GM21390 (cell line): ENCODE data around the gene MAX.
"Not testable (repeated sequence)": the region's sequence is repeated elsewhere in the genome, so short reads cannot be mapped to it uniquely, and the experiment has no call there.

ENCODE experiments used
- ATAC-seq: cut with Tn5 transposase; IDR thresholded peaks from one replicate; pipeline ENCODE4 v1.9.1; 2021; ENCODE audit not compliant: unreplicated experiment

Gene MAX

DNA sequence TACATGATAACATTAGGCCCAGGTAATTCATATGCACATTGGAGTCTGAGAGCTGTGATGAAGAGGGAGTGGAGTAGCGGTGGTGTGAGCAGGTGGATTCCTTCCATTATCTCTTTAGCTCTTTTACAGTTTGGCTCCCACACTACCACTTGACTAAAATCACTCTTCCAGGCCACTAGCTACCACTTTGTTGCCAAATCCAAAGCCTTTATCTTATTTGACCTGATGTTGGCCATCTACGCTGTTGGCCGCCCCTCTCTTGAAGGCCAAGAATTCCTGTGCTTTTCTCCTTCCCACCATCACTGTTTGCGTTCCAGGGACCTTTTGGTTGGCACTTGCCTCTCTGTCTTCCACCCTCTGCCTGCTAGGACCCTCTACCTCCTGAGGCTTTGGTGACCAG lies 4.0 kb upstream of the MAX start:
- ATAC-seq = no peak

DNA sequence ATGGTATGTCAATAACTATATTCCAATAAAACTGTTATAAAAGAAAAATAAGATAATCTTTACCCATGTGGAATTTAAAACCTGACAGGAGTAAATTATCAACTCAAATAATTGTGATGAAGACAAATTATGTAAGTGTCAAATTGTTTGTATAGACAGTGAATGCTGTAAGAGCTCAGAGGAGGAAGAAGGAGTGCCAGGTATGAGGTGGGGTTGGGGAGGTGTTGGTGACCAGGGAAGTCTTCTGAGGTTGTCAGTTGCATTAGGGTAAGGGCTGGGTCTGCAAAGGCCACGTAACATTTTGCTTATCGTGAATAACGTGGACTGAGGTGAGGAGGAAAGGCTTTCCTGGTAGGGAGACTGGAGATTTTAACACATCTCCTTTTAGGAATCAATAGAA lies 2.5 kb upstream of the MAX start:
- ATAC-seq = no peak

DNA sequence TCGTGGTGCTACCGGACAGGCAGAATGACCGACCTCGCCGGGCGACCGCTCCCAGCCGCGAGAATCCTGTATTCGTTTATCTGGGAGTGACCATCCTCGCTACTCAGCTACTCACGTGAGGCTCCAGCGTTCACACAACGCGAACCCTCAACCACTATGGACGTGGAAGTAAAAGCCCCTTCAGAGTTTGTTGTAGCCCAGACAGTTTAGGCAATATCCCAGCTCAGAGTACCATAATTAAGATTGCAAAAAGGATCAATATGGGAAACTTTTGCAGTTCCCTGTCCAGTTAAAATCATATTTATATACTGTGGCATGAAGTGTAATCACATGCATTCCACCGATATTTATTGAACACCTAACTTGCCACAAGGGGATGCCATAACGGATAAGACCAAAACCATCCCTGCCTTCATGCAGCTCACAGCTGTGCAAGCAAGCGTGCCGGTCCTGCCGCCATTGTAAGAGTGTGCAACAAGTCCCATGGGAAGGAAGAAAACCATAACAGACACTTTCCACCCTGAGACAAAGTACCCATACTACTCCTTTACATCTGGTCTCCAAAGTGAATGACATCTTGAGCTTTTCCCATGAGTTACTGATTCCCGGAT lies 938 bp upstream of the MAX start:
- ATAC-seq = no peak

DNA sequence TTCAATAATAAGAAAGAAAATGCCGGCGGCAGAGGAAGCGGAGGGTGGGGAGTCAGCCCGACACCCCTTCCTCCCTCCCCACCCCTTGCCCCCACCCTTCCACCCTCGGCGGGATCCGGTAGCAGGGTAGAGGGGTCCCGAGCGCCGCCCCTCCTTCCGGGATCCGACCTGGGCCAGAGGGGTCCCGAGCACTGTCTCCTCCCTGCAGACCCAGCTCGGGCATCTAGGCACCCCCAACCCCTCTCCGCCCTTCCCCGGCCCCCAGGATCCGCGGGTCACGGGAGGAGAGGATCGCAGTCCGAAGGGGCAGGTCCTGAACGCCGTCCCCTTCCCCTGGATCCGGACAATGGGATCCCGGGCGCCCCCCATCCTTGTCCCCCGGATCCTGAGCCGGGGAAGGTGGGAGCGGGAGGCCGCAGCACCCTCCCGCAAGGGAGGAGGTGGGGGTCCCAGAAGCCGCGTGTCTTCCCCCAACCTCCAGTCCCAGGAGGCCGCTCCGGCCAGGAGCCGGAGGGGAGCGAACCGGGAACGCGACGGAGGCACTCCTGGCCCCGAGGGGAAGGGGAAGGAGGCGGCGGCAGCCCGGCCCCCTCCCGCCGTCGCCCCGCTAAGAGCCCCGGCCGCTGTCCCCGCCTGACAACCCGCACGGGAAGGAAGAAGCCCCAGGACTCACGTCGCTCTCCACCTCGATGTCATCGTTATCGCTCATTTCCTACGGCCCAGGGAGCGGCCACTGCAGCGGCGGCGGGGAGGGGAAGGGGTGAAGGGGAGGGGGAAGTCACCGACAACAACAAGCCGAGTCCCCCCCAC lies 481 bp downstream of the MAX start:
- peak; percentile 21 for ATAC-seq

DNA sequence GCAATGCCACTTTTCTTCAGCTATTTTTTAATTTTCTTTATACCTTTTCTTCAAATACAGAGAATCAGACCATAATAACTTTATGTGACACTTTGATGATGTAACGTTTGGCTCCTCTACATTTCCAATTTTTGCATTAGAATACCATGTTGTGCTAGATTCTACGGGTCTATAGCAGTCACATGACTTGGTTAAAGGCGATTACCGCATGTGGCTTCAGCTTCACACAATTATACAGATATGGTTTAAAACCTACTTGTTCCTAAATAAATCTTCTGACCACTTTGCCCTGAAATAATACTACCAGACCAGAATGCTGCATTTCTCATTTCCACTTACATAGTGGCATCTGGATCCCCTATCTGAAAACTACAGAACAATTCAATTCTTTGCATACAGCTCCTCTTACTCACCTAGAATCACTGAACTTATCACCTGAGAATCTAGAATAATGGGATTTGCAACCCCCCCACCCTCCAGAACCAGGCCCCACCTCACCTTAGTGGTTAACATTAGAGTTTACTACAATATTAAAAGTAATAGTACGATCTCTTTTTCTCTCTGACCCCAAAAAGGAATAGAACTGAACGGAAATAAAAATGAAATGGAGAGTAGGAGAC lies 1.3 kb downstream of the MAX start:
- ATAC-seq = no peak

DNA sequence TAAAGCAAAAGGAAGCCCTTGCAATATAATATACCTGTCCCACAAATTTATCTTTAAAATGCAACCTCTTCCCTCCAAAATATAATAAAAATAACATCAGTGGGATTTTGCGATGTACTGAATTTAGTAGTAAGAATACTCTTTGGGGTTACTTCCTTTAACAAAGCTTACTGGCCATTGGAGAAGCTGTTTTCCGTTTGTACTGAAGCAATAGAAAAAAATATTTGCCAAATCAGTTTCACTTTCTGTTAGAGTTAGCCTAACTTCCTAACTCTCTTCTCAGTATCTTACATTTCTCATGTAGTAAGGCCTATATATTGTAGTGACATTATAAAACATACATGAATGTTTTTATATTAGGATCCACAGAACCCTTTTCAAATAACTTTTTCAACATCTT lies 3.7 kb downstream of the MAX start:
- no peak for ATAC-seq

DNA sequence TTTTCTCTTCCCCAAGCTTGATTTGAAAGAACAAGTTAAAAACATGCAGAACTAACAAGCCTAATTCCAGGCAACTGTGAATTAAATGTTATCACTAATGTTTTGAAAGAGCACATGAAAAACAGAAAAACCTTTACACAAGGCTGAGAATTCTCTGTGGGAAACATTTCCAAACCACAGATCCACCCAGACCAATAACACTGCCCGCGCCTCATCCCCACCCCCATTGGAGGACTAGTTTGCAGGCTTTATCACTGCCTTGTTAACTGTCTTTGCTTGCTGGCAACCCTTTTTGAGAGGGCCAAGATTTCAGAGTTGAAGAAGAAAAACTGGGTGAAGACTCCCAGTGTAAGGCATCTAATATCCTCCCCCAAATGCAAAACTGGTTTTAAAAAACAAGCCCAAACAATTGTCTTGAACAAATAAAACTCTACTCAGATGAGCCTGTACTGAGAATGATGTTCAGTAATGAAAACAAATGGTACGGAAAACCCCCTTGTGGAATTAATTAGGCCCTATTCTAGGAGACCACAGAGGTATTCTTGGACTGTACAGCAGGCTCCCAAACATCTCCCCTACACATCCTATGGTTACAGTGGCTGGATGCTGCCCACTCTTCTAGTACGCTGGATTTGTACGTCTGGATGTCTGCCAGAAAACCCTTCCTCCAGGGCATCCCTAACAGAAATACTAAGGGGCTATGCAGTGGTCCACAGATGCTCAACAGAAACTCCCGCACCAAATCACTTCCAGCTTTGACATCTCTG lies 5.8 kb downstream of the MAX start:
- ATAC-seq = no peak

DNA sequence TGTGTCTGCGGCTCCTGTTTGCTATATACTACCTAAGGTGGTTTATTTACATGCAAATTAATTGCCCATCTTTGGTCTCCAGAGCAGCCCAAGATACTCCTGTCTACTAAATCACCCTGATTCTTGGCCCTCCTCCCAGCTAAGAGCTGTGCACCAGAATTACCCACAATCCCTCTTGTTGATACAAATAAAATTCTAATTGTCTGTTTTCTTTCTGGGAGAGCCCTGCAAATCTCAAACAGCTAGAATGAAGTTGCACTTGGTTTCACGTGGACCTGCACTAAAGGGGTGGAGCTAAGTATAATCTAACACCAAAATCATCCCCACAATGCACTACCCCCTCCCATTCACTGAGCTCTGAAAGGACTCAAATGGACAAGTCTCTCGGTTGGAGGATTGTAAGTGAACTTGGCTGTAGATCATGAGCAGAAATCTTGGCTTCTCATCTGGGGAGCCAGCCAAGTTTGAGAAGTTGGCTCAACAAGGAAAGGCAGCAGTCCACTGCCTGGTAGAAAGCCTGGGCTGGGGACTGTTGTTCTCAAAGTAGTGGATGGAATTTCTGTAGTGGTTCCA lies 6.6 kb downstream of the MAX start:
- ATAC-seq = no peak

DNA sequence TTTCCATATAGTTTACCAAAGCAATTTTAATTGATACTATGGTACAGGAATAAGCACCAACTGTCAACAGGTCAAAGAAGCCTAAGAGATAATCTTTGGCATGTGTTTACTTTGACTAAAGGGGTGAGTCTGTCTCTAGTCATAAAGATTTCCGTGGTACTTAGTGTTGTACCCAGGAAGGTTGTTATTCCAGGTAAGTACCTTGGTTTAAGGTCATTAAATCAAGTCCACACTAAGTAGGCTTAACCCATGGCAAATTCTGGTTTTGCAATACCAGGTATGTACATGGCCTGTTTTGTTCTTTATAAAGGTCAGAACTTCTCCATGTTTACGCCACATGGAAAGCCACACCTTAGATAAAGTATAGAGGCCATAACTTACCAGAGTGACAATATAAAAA lies 10.0 kb downstream of the MAX start:
- no peak for ATAC-seq

DNA sequence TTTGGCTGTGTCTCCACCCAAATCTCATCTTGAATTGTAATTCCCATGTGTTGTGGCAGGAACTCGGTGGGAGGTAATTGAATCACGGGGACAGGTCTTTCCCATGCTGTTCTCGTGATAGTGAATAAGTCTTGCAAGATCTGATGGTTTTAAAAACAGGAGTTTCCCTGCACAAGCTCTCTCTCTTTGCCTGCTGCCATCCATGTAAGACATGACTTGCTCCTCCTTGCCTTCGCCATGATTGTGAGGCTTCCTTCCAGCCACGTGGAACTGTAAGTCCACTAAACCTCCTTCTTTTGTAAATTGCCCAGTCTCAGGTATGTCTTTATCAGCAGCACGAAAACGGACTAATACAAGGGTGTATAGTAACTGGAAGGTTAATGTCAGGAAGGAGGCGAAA lies 14.5 kb downstream of the MAX start:
- ATAC-seq = not testable (repeated sequence)

DNA sequence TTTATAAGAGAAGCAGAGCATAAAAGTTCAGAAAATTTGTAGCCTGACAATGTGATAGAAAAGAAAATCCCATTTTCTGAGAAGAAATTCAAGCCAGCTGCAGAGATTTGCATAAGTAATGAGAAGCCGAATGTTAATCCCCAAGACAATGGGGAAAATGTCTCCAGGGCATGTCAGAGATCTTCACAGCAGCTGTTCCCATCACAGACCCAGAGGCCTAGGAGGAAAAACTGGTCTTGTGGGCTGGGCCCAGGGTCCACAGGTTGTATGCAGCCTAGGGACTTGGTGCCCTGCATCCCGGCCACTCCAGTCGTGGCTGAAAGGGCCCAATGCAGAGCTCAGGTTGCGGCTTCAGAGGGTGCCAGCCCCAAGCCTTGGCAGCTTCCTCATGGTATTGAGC lies 15.6 kb downstream of the MAX start:
- not testable (repeated sequence) for ATAC-seq

DNA sequence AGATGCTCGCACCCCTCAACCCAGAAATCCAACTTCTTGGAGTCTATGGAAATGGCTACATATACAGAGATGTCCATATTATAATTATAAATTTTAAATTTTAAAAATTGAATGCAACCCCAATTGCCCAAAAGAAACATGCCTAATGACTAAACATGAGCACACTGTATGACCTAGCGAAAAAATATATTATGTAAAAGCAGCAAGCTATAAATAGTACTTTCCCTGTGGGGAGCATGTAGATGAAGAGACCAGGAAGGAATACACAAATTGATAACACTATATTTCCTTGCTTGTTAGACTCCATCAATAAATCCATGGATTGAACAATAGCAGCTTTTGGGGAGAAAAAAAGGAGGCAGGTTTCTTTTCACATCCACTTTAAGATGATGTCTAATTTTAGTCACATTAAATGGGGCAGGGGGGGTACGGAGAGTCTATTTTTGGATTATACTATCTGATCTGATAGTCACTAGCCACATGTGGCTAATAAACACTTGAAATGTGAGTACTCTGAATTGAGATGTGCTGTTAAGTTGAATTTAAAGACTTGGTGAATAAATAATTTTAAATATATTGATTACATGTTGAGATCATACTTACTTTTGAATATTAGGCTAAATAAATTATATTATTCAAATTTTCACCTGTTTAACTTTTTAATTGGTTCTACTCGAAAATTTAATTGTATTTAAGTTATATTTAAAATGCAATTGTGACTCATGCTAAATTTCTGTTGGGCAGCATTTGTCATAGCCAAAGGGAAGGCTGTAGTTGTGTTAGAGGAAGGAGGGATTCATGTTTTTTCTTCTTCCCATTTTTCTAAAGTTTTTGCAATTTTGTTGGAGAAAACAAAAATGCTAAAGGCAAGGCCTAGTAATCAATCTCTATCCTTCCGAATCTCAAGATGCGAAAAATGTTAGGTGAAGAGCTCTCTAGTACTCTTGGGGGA lies 17.5 kb downstream of the MAX start:
- ATAC-seq = no peak

DNA sequence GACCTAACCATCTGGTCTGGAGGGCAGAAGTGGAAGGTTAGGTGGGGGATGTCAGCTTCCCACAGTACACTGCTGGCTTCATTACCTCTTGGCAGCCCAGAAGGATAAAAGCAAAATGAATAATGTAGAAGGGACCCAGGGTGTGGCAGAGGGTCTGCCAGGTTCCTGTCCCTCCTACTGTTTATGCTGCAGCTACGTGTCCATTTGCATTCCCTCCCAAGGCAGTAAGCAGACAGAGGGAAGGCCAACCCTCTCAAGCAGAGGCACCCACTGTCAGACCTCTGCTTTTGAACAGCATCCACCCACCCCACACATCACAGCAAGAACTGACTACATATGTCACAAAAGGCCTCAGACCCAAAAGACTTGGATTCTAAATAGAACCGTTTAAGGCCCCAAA lies 19.4 kb downstream of the MAX start:
- no peak for ATAC-seq

DNA sequence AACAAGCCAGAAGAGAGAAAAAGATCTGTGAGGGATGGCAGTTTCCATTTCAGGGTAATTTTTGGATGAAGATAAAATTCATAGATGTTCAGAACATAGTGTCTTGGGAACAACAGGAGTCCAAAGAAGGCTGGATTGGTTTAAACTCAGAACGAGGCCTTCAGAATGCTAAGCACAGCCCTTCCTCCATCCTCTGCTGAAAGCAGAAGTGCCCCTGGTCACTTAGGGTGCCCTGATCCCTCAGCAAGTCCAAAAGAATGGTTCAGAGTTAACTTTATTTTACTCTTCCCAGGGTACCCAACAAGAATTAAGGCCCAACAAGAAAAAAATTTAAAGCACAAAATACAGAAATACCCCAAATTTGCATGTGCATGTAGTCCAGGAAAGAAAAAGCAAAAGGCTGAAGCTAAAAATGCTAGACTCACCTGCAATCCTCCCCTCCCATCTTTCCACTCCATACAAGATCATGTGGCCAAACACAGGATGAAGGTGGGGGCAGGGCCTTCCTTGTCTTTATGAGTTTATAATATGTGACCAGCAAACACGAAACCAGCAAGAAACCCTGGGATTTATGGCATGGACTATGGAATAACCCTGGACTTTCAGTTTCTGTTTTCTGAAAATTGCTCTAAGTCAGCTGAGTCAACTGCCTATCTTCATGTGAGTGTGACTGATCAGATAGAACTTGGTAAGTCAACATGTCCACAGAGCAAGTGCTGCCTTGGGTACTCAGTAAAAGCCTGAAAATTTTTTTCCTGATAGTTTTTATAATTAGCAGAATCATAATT lies 21.2 kb downstream of the MAX start:
- ATAC-seq = no peak

DNA sequence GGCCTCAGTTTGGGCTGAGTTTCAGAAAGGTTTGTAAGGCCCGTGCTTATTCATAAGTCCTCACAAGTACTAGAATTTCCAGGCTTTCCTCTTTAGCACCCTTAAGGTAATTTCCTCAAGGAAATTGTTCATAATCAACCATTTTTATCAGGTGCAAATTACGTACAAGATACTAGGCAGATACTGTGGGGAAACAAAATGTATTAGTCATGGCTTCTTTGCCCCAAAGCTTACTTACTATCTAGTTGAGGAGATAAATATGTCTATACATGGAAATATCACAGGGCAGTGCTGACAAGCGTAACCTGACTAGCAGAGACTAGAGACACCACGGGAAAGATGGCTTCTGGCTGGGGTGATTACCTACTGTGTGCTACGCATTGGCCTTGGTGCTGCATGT lies 22.5 kb downstream of the MAX start:
- ATAC-seq = no peak

DNA sequence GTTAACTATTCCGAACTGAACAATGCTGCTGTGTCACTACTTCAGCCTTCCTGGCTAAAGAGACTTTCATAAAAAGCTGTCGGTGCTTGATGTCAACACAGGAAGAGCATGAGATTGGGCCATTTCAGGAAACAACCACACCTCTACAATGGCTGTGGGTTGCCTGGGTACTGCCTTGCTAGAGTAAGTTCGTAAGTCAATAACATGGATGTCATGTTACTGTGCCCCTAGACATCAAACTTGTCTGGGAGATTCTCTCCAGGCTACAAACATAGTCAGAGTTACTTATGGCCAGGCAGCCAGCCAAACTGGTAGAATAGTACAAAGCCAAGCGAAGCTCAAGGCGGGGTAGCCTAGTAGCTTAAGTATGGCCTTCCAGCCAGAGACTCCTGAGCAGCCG lies 23.1 kb downstream of the MAX start:
- no peak for ATAC-seq

DNA sequence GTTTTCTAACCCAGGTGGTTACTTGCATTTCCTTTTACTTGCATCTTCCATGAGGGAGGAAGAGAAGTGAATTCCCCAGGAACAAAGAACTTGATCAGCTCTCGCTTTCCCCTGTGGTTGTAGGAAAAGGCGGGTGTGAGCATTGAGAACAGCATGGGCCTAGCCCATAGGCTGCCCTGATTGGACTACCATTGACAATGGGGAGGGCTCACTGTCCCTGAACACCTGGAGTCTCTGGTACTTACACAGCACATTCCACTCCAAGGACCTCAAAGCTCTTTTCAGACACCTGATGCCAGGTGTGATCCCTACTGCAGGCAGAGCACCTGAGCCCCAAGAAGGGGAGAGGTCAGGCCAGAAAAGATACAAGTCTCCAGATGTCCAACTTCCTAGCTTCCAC lies 25.0 kb downstream of the MAX start:
- no peak for ATAC-seq

DNA sequence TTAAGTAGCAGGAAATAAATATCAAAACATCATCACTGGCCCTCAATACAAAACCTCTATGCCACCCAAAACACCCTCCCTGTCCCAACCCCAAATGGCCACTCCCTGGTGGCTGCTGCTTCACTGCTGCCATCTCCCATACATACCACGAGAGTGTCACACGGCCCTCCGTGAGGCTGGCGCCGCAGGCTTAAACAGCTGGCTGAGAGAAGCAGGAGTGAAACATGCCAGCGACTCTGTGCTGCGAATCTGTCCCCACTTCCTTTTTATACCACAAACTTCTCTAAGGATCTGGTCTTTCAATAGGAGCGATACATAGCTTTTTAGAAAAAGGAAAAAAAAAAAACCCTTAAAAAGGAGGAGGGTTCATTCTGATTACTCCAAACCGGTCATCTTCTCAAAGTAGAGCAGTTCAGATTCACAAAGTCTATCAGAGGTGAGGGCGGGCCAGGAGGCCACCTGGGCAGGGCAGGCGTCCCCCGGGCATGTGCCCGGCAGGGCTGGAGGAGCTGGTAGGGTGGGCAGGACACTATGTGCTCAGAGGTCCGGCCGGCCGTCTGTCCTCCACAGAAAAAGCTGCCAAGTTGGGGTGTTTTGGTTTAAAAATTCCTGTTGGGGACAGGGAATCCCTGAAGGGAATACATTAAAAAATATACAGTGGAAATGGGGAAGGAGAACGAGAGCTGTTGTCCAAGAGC lies 26.5 kb downstream of the MAX start:
- no peak for ATAC-seq
